BE2C (cell line): ENCODE measurements around the gene LONP2.
"Not testable (repeated sequence)": the region's sequence is repeated elsewhere in the genome, so short reads cannot be mapped to it uniquely, and the experiment has no call there.

Source experiments
- DNase-seq: peaks from one replicate; pipeline ENCODE4 v3.0.0-alpha.2; 2020
- H3K27me3 ChIP-seq: fragments of 250-450 bp; sonication (Bioruptor Pico); 2 replicates; pipeline ENCODE4 v1.5.1; 2020; ENCODE audit warnings: mild to moderate bottlenecking
- H3K36me3 ChIP-seq: fragments of 250-450 bp; sonication (Bioruptor Pico); 2 replicates; pipeline ENCODE4 v1.5.1; 2020; ENCODE audit warnings: mild to moderate bottlenecking
- H3K4me1 ChIP-seq: fragments of 250-450 bp; sonication (Bioruptor Pico); 2 replicates; pipeline ENCODE4 v1.5.1; 2020
- H3K4me3 ChIP-seq: 2 replicates; pipeline ENCODE4 v1.5.1; 2011; ENCODE audit warnings: low read depth, low read length
- H3K9me3 ChIP-seq: fragments of 250-450 bp; sonication (Bioruptor Pico); 2 replicates; pipeline ENCODE4 v1.5.1; 2020
- TF ChIP-seq, protein P1 (sequence below): IDR thresholded peaks from 2 replicates; pipeline ENCODE4 v1.5.1; 2012; ENCODE audit warnings: mild to moderate bottlenecking, low read depth, low read length

The LONP2 gene

DNA sequence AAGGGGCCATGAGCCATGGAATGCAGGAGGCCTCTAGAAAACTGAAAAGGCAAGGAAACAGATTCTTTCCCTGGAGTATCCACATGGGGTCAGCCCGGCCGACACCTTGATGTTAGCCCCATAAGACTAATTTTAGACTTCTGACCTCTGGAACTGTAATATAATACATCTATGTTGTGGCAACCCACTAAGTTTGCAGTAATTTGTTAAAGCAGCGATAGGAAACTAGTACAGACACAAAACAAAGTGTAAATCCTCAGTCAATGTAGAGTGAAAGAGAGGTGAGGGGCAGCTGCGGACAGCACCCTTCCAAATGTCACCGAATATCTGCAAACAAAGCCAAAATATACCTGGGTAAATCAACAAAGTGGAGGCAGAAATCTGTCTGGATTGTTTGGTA lies 148.3 kb downstream of the LONP2 start:
- TF ChIP-seq, protein P1, sequence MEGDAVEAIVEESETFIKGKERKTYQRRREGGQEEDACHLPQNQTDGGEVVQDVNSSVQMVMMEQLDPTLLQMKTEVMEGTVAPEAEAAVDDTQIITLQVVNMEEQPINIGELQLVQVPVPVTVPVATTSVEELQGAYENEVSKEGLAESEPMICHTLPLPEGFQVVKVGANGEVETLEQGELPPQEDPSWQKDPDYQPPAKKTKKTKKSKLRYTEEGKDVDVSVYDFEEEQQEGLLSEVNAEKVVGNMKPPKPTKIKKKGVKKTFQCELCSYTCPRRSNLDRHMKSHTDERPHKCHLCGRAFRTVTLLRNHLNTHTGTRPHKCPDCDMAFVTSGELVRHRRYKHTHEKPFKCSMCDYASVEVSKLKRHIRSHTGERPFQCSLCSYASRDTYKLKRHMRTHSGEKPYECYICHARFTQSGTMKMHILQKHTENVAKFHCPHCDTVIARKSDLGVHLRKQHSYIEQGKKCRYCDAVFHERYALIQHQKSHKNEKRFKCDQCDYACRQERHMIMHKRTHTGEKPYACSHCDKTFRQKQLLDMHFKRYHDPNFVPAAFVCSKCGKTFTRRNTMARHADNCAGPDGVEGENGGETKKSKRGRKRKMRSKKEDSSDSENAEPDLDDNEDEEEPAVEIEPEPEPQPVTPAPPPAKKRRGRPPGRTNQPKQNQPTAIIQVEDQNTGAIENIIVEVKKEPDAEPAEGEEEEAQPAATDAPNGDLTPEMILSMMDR, result no peak

DNA sequence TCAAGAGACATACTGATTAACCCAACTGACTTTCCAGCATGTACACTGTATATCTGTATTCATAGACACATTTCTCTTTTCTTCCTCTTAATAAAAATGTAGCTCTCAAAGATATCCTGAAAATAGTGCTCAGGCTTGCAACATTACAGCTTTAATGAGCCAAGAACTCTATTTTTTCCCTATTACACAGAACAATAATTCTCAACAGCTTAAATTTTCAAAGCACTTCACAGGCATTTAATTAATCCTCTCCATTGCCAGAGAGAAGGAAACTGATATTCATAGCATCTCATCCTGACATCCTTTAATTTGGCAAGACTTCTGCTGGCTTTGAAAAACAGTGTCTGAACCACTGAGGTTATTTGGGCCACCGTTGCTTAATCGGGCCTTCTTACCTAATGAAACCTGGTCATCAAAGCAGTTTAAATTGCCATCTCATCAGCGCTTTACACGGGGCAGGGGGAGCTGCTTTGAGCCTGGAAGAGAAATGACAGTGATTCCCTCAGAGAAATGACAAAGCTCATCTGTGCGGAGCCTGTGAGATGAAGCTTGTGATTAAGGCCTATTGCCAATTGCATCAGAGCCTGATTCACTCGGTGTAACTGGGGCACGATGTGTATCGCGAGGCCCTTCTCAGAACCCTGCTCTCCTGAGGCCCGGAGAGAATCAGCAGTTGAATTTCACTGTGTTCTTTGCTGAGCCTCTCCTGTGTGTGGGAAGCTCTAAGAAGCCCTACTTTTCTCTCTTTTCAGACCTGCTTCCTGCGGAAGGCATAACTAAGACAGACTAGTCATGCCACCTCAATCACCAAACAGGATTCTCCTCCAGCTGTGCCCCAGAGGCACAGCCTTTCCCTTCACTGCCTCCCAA lies 149.6 kb downstream of the LONP2 start:
- peak; percentile 51 for DNase-seq
- Histone ChIP-seq H3K27me3 (no peaks in the 10 kb centered on the region), H3K4me1 (peaks cover 9% of the 10 kb centered on the region), H3K9me3 (no peaks in the 10 kb centered on the region), H3K36me3 (no peaks in the 10 kb centered on the region), H3K4me3 (no peak overlapping the region; the same call in 1 of the 2 replicates)
- TF ChIP-seq, protein P1, result no peak

More for the DNA sequence above, 148.3 kb downstream of the LONP2 start:
- no peaks in the 10 kb centered on the region for H3K36me3 ChIP-seq
- no peak overlapping the region for H3K4me3 ChIP-seq
- H3K9me3 ChIP-seq, result no peaks in the 10 kb centered on the region
- DNase-seq, result no peak
- peaks cover 9% of the 10 kb centered on the region for H3K4me1 ChIP-seq
- no peaks in the 10 kb centered on the region for H3K27me3 ChIP-seq

DNA sequence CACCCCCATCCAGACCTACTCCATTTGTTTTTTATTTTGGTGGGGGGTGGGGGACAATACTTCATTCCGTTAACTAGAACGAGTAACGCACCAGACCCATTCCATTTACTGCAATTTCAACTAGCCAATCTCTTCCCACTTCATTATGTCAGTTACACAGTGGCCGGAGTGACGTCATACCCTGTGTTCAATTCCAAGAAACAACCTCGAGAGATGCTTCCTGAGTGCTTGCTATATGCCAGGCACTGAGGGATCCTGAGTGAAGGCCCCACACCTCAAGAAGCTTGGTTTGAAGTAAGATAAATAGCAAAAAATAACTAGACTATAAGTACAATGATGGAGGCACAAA lies 150.2 kb downstream of the LONP2 start:
- Histone ChIP-seq H3K36me3 (no peaks in the 10 kb centered on the region), H3K9me3 (no peaks in the 10 kb centered on the region), H3K27me3 (no peaks in the 10 kb centered on the region), H3K4me1 (peaks cover 9% of the 10 kb centered on the region), H3K4me3 (no peak overlapping the region)
- TF ChIP-seq, protein P1, result no peak
- no peak for DNase-seq

DNA sequence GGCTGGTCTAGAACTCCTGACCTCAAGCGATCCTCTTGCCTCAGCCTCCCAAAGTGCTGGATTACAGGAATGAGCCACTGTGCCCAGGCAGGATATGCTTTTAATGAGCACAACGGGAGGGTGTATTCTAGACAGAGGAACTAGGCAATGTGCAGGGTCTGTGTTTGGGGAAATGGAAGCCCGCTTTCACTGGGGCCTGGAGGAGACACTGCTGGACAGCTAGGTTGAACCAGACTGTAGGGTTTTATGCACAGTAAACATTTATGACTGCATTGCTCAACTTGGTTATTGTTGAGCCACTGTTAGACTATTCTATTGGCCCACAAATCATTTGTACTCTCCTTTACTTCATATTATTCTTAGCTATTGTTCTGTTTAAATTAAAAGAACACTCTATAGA lies 151.3 kb downstream of the LONP2 start:
- no peaks in the 10 kb centered on the region for H3K9me3 ChIP-seq
- no peaks in the 10 kb centered on the region for H3K27me3 ChIP-seq
- DNase-seq, result no peak
- H3K36me3 ChIP-seq, result no peaks in the 10 kb centered on the region
- no peak overlapping the region for H3K4me3 ChIP-seq
- H3K4me1 ChIP-seq, result peaks cover 9% of the 10 kb centered on the region
- TF ChIP-seq, protein P1, result no peak

DNA sequence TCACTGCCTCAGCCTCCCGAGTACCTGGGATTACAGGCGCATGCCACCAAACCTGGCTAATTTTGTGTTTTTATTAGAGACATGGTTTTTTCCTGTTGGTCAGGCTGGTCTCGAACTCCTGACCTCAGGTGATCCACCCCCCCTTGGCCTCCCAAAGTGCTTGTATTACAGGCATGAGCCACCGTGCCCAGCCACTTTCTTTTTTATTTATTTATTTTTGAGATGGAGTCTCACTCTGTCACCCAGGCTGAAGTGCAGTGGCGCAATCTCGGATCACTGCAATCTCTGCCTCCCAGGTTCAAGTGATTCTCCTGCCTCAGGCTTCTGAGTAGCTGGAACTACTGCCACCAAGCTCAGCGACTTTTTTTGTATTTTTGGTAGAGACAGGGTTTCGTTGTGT lies 158.4 kb downstream of the LONP2 start:
- DNase-seq, H3K4me3 ChIP-seq, H3K4me1 ChIP-seq, H3K9me3 ChIP-seq, H3K27me3 ChIP-seq, H3K36me3 ChIP-seq: not testable (repeated sequence)

DNA sequence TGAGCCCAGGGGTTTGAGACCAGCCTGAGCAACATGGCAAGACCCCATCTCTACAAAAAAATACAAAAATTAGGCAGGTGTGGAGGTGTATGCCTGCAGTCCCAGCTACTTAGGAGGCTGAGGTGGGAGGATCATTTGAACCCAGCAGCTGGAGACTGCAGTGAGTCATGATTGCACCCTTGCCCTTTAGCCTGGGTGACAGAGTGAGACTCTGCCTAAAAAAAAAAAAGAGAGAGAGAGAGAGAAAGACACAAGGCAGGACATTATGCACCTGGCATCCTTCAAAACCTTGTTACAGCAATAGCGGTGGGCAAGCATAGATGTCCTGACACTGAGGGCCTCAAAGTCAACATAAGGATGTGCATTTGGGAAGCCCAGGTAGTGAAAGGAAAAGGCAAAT lies 161.1 kb downstream of the LONP2 start:
- Histone ChIP-seq H3K27me3 (no peaks in the 10 kb centered on the region), H3K4me1 (no peaks in the 10 kb centered on the region), H3K9me3 (no peaks in the 10 kb centered on the region), H3K4me3 (no peak overlapping the region), H3K36me3 (no peaks in the 10 kb centered on the region)
- TF ChIP-seq, protein P1, result no peak
- DNase-seq, result no peak

DNA sequence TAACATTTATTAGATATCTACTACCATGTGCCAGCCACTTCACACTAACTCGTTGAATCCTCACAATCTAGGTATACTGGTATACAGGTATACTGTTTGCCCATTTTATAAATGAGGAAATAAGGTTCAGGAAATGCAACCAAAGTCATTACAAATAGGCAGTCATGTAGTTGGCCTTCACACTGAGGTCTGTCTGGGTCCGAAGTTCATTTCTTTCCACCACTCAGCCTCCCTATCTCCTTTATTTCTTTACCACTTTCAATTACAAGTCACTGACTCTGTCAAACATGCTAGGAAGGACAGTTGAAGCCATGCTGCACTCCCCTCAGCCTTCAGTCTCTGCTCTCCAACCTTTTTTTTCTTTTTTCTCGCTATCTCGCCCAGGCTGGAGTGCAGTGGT lies 161.8 kb downstream of the LONP2 start:
- H3K36me3 ChIP-seq, result no peaks in the 10 kb centered on the region
- no peak overlapping the region for H3K4me3 ChIP-seq
- no peak for DNase-seq
- no peaks in the 10 kb centered on the region for H3K9me3 ChIP-seq
- no peaks in the 10 kb centered on the region for H3K27me3 ChIP-seq
- H3K4me1 ChIP-seq, result no peaks in the 10 kb centered on the region
- TF ChIP-seq, protein P1, result no peak
